Measurements from ENCODE around the gene NUDT11.
"Not testable (repeated sequence)": the region's sequence is repeated elsewhere in the genome, so short reads cannot be mapped to it uniquely, and the experiment has no call there.

Gene NUDT11

DNA sequence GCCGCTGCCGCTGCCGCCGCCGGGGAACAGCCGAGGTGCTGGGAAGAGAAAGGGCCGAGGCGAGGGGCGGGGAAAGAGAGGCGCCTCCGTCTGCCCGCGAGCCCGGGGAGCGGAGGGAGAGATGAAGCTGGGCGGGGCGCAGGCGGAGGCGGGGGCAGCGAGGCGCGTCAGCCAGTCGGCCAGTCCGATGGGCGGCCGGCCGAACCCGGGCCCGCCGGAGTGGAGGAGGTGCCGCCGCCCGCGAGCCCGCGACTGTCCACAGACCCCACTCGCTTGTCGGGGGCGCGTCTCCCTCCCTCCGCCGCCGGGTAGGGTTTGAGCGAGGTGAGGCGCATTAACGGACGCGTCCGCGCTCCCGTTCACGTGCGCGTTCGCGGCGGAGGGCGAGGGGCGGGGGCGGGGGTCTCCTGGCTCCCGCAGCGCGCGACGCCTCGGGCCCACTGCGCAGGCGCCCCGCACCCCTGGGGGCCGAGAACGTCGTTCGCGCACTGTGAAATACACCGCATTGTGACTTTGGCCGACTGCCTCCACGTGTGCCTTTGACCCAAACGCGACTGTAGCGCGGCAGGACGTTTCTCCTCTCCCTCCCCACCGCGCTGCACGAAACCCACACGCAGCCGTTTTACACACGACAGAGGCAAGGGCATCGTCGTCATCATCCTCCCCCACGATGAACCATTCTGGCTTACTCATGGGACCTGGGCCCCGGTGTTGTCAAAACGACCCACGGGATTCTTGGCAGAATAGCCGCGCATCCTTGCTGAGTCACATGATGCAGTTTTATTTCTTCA lies at the start of gene NUDT11:
Gene NUDT11, minus strand, starts transcription at position 92 of the 791 bp plus-strand sequence. CDS start 148 bp downstream, outside the sequence.
- no peak for DNase-seq

DNA sequence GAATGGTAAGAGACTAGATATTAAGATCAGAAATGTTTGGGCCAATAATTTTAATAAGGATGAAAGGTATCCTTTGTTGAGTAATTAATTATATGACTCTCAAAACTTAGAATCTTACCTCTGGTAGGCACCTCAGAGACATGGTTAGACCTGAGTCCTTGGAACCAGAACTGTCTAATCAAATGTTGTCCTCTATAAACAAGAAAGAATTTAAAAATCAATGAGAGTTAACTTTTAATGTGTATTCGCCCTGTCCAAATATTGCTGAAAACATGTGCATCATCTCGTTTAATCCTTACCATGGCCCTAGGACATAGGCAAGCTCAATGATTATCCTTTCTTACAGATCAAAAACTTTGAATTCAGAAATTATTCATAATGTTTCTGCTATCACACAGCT lies 24.0 kb upstream of the NUDT11 start:
- DNase-seq = no peak

DNA sequence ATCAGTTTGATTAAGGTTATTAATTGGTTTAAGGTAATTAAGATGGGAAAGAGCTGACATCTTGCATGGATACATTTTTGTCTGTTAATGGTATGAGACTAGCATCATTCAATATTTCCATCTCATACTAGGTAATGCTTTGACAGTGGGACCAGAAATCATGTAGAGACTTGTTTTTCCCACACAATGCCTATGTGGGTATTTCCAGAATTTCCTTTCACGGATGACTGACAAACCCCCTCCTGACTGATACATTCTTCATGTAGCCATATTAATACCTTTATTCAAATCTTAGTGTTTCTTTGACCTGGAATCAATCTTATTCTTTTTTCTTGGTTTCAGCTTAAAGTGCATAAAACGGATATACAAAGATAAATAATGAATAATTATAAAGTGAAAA lies 22.7 kb upstream of the NUDT11 start:
- DNase-seq = not testable (repeated sequence)

DNA sequence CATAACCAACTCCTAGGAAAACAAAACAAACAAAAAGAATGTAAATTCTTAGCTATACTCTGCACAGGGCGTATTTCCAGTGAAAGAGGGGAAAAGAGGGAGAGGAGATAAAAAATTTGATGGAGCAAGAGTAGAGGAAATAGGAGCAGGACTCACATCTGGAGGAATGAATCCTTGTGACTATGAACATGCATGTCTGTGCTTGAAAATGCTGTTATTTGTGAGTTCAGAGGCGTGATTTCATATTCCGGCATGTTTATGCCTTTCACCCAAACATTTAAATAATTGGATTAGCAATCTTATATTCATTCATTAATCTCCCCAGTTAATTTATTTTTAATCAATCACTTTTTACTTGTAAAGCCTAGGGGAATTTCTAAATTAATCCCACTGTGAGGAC lies 11.2 kb upstream of the NUDT11 start:
- no peak for DNase-seq

DNA sequence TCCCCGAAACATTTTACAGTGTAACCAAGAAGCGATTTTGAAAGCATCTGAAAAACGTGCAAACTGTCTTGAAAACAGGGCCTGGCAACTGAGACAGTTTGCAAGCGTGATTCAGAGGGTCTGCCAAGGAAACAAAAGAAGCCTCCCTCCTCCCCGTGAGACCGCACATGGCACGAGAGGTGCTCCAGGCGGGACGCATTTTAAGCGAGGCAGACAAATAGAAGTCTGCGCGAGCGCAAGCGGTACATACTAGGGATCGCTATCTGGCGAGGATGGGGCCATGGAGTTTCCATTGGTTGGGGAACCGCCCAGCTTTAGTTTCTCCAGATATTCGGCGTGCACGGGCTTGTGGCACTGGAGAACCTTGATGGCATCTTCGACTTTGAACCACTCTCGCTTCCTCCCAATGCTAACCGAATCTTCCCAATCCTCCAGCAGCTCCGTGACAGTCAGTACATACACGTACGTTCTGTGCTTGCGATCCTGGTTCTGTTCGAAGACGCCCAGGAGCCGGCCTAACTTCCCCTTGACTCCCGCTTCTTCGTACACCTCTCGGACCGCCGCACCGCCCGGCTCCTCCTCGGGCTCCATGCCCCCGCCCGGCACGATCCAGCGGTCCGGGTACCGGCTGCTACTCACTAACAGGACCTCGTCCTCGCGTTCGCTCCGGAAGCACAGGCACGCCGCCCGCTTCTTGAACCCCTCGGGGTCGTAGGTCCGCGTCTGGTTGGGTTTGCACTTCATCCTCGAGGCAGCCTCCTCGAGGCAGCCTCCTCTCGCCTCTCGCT lies 497 bp downstream of the NUDT11 start:
- not testable (repeated sequence) for DNase-seq

DNA sequence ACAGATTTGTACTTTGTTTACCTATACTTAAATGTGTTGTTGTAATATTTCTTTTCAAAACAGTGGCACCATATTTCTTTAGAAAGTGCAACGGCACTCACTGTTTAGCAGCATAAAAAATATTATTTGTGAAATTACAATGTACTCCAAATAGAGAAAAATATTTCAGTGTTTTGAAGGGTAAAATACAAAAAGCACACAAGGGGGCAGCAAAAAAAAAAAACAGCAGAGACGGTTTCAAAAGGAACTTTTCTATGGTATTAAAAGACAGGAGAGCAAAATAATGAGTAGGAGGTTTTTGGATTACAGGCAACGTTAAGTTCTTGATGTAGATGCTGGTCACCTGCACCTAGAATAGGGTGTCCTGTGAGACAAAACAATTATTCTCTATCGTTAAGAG lies 2.0 kb downstream of the NUDT11 start:
- DNase-seq = no peak

DNA sequence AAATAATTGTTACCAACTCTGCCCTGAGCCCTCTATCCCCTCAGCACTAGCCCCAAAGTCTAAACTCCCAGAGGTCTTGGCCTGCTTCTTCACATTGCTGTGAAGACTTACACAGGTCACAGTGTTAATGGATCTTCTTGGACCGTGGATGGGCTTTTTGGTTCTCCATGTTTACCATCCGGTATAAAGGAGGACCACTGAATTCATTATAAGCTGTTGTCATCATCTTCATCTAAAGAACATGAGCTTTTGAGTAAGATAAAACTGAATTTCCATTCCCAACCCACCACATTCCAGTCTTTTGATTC lies 8.5 kb downstream of the NUDT11 start:
- DNase-seq = no peak

DNA sequence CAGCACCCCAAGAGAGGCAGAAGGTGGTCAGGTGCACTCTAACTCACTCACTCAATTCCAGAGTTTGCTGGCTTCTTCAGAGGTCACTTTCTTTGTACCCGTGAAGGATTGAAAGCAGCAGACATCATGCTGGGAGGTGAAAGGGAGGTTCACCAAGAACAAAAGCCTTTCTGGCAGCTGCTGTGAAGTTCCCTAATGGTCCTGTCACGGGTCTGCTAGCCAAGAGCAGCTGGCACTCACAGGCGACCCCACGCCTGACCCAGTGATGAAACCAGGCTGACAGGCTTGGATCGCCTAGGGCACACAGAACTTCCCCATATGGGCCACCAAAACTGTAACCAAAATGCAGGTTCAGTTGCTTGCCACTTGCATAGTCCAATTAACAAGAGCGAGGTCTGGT lies 11.8 kb downstream of the NUDT11 start:
- no peak for DNase-seq

DNA sequence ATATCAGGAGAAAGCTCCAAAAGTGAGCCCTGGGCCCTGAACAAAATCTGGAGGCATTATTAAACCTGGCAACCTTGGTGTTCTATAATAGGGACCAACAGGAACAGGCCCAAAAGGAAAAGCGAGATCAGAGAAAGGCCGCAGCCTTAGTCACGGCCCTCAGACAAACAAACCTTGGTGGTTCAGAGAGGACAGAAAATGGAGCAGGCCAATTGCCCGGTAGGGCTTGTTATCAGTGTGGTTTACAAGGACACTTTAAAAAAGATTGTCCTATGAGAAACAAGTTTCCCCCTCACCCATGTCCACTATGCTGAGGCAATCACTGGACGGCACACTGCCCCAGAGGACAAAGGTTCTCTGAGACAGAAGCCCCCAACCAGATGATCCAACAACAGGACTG lies 14.0 kb downstream of the NUDT11 start:
- not testable (repeated sequence) for DNase-seq

DNA sequence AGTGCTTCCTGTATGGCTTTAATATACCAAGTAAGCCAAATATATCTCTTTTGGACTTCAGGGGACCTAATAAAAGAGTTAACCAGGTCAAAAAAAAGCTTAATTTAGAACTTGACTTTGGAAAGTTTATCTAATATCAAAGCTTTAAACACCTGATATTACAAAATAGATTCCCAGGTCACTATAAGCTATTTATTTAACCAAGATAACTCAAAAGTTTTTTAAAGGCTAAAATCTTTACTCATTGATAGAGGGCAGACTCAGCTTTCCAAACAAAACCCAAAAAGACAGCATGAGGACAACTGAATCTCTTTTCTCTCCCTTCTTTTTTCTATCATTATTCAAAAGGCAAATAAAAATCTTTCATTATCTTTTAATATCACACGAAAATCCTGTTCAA lies 19.5 kb downstream of the NUDT11 start:
- no peak for DNase-seq

DNA sequence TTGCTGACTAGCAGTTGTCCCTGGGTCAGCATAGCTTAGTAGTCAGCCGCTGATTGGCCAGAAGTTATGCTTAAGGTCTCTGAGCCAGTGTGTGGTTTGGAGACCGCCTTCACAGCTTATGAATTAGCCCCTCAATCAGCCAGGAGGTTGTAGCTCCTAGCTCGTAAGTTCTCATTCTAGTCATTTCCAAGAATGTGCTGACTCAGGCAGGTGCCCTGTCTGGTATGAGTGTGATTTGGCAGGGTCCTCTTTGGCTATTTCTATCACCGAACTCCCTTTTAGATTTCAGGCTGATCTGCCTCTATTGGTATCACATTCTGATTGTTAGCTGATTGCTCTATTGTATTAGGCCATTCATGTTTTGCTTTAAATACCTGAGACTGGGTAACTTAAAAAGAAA lies 33.1 kb downstream of the NUDT11 start:
- no peak for DNase-seq

DNA sequence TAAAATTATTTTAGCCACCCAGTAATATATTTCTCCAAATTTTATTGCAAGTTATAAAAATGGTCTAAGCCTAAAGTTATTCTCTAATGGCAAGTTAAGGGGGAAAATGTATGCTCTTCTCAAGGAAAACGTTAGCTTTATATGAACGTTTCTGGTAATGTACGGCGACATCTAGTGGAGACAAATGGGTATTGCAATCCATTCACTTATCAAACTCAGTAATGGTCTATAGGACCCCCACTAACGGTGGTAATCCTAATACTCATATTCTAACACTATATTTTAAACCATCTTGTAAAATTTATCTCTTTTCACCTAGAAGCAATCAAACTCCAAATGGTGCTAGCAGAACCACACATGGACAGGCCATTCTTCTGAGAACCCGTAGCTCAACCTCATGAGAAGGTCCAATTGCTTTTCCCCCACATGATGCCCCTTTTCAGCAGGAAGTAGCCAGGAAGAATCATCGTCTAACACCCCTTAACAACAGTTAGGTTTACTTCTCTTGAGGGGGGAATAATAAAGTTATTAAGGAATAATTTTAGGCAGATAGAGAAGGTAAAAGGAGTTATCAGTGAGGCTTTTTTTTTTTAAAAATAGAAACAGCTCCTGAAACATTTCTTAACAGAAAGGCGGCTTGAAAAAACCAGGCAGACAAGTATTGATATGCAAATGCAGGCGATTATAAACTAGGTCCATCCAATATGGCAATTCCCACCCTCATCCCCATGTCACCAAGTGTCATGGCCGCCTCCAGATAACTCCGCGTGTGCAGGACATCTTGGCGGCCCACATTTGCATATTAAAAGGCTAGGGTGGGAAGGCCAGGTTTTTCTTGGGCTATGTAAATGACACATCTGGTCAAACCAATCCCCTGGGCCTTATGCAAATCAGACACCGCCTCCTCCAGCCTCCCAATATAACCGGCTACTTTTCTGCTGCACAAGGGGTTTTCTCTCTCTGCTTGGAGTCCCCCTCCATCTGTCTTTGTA lies 35.0 kb downstream of the NUDT11 start:
- no peak for DNase-seq

DNA sequence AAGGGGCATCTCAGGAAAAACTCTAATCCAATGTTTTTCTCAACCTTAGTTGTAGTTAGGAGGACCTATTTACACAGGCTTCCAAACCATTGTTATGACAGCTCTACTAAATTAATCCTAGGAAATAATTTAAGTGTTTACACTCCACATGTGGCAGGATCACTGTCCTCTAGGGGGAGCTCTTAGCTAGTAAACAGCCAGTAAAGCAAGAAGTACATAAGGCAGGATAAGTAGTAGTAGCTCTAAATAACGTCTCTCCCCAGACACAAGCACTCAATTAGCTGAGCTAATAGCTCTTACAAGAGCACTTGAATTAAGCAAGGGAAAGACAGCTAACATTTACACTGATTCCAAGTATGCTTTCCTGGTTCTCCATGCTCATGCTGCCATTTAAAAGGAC lies 37.3 kb downstream of the NUDT11 start:
- no peak for DNase-seq

DNA sequence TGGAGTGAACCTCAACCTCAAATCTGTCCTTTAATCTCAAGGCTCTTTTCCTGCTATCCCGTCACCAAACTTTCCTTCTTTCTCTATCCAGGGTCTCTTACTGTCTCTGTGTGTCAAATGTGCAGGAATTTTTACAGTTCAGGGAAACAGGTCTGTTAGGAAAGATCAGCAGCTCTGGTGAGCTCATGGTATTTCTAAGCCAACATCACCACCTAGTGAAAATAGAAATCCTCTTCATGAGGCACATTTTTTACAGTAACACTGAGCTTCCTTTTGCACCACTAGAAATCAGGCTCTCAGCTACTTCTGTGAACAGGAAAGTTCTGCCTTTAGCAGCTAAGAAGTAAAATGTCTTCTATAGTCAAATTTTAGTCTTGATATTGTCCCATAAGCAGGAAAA lies 39.6 kb downstream of the NUDT11 start:
- no peak for DNase-seq

DNA sequence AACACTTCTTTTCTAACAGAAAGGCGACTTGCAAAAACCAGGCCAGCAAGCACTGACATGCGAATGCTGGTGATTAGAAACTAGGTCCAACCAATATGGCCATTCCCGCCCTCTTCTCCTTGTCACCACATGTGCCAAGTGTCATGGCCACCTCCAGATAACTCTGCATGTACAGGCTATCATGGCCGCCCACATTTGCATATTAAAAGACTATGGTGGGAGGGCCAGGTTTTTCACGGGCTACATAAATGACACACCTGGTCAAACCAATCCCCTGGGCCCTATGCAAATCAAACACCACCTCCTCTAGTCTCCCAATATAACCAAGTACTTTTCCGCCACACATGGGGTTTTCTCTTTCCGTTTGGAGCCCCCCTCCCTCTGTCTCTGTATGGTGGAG lies 40.1 kb downstream of the NUDT11 start:
- no peak for DNase-seq

DNA sequence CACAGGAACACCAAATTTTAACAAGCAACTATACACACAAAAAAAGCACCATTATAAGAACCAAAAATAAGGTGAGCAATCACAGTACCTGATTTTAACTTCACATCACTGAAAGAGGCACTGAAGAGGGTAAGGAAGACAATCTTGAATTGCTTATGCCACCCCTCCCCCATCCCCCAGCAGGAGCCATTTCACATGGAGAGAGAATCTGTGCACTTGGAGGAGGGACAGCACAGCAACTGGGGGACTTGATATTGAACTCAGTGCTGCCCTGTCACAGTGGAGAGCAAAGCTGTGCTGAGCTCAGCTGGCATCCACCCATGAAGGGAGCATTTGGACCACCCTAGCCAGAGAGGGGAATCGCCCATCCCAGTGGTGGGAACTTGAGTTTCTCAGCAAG lies 56.0 kb downstream of the NUDT11 start:
- no peak for DNase-seq

Data from KG1 (cell line).